Measurements from ENCODE around the gene KCNJ12.

DNA sequence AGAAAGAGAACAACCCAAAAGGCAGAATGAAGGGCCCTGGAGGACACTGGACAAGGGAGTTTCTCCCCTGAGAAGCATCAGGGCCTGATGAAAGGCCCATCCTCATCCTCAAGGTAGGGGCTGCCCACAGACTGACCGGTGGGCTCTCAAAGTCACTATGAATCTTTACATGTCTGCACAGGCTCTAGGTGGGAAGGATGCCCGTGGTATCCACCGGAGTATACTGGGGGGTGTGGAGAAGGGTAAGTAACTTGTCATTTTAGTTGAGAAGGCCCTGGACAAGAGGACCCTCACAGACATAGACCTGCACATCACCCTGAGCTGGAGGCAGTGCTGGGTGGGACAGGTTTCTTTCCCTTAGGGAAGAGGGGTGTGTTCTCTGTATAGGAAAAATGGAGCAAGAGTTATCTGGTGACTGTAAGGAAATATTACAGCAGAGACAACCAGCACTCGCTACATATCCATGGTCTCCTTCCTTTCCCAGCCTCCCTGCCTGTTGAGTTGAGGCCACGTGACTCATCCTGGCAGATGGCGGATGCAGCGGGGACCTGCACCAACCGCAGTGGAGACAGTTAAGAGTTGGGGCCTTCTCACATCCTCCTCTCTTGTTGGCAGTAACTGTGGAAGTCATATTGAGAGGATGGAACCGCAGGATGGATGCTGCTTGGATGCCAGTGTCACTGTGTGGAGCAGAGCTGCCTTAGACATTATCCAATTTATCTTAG is 45.6 kb upstream of the KCNJ12 start:
- TF ChIP-seq REST (IDR thresholded peaks at IDR 0.05; ENCODE audit: low read depth): no peak
- TF ChIP-seq TCF12 (IDR thresholded peaks at IDR 0.05; ENCODE audit: low read depth): no peak
- TF ChIP-seq TEAD4 (IDR thresholded peaks at IDR 0.05): no peak
- TF ChIP-seq CEBPB (IDR thresholded peaks at IDR 0.05): no peak
- no peak for TF ChIP-seq RAD21 (IDR thresholded peaks at IDR 0.05; ENCODE audit: low read depth)

All from Ishikawa (cell line).